GM23338 (cell line): ENCODE data around the gene E2F6. TPM values are rescaled to one million over a fixed set of nuclear protein-coding genes. Genes with fewer than 3 reads are reported as not detected.

Experiments
- ATAC-seq: fragments of 200-7000 bp; cut with Tn5 transposase; 3 replicates; pipeline ENCODE4 v1.9.1; 2020
- DNase-seq: peaks from one replicate; pipeline ENCODE4 v3.0.0-alpha.2; 2015; ENCODE audit warnings: low spot score
- H2AFZ ChIP-seq: fragments of 200-600 bp; sonication (generic); 2 replicates; pipeline ENCODE4 v1.8.0; 2016; ENCODE audit warnings: antibody characterized with exemption, mild to moderate bottlenecking, moderate library complexity
- H3F3A ChIP-seq: fragments of 200-600 bp; sonication (generic); replicated peaks from 2 replicates; pipeline ENCODE4 v1.8.0; 2017; ENCODE audit warnings: antibody characterized with exemption, mixed run types, low read depth
- H3K27ac ChIP-seq: fragments of 200-600 bp; sonication (generic); 2 replicates; pipeline ENCODE4 v1.6.1; 2016; ENCODE audit warnings: low read depth
- H3K27me3 ChIP-seq: fragments of 200-600 bp; sonication (generic); 2 replicates; pipeline ENCODE4 v1.8.0; 2016; ENCODE audit warnings: mild to moderate bottlenecking, mixed run types, moderate library complexity; ENCODE audit not compliant: insufficient read depth
- H3K36me3 ChIP-seq: fragments of 200-600 bp; sonication (generic); 2 replicates; pipeline ENCODE4 v1.8.0; 2016; ENCODE audit warnings: mild to moderate bottlenecking; ENCODE audit not compliant: insufficient read depth
- H3K4me1 ChIP-seq: fragments of 200-600 bp; sonication (generic); 2 replicates; pipeline ENCODE4 v1.8.0; 2016; ENCODE audit warnings: mild to moderate bottlenecking, moderate library complexity; ENCODE audit not compliant: insufficient read depth
- H3K4me2 ChIP-seq: fragments of 200-600 bp; sonication (generic); 2 replicates; pipeline ENCODE4 v1.7.1; 2017; ENCODE audit warnings: mixed run types
- H3K4me3 ChIP-seq: fragments of 200-600 bp; sonication (generic); 2 replicates; pipeline ENCODE4 v1.6.1; 2016; ENCODE audit warnings: mixed run types
- H3K79me2 ChIP-seq: fragments of 200-600 bp; sonication (generic); replicated peaks from 2 replicates; pipeline ENCODE4 v1.8.0; 2017; ENCODE audit warnings: mild to moderate bottlenecking; ENCODE audit not compliant: insufficient read depth
- H3K9me2 ChIP-seq: fragments of 200-600 bp; sonication (generic); 2 replicates; pipeline ENCODE4 v1.8.0; 2017; ENCODE audit not compliant: insufficient read depth
- H4K20me1 ChIP-seq: fragments of 200-600 bp; sonication (generic); replicated peaks from 2 replicates; pipeline ENCODE4 v1.8.0; 2017; ENCODE audit warnings: mild to moderate bottlenecking; ENCODE audit not compliant: insufficient read depth
- H3K27ac Mint-ChIP-seq: 2 replicates; pipeline ENCODE4 v1.8.0; 2020; ENCODE audit warnings: inconsistent platforms, mild to moderate bottlenecking, moderate library complexity, mixed read lengths
- H3K27me3 Mint-ChIP-seq: 3 replicates; pipeline ENCODE4 v1.8.0; 2022; ENCODE audit warnings: low read depth, mild to moderate bottlenecking, moderate library complexity, mixed read lengths, inconsistent platforms; ENCODE audit not compliant: insufficient read depth, poor library complexity
- H3K36me3 Mint-ChIP-seq: 3 replicates; pipeline ENCODE4 v1.8.0; 2021; ENCODE audit warnings: low read depth, mild to moderate bottlenecking, inconsistent platforms, moderate library complexity, mixed read lengths
- H3K4me1 Mint-ChIP-seq: 3 replicates; pipeline ENCODE4 v1.8.0; 2020; ENCODE audit warnings: mild to moderate bottlenecking, inconsistent platforms, mixed read lengths
- H3K4me3 Mint-ChIP-seq: 3 replicates; pipeline ENCODE4 v1.8.0; 2021; ENCODE audit warnings: moderate library complexity, mild to moderate bottlenecking, inconsistent platforms, mixed read lengths
- H3K9me3 Mint-ChIP-seq: 3 replicates; pipeline ENCODE4 v1.8.0; 2020; ENCODE audit warnings: moderate library complexity, mild to moderate bottlenecking, inconsistent platforms, mixed read lengths
- CREB1 ChIP-seq: fragments of 250-450 bp; sonication (Bioruptor Pico); IDR thresholded peaks from 2 replicates; pipeline ENCODE4 v1.5.0; 2020; ENCODE audit warnings: low read depth, mild to moderate bottlenecking, moderate library complexity
- CTCF ChIP-seq, 2 experiments: fragments of 200-600 bp in 1 of 2; sonication (generic) in 1 of 2; conservative IDR thresholded peaks; 2 replicates each; pipeline versions ENCODE4 v1.5.1 to v1.6.1; 2016 to 2017; ENCODE audit warnings: antibody characterized with exemption in 2 of 2, low read depth in 2 of 2, mild to moderate bottlenecking in 2 of 2, moderate library complexity in 1 of 2
- ETS1 ChIP-seq: IDR thresholded peaks from 2 replicates; pipeline ENCODE4 v1.6.1; 2016; ENCODE audit warnings: antibody characterized with exemption
- EZH2 ChIP-seq: fragments of 200-600 bp; sonication (generic); IDR thresholded peaks from one replicate; pipeline ENCODE4 v1.8.0; 2017; ENCODE audit warnings: antibody characterized with exemption, mild to moderate bottlenecking, low read depth; ENCODE audit not compliant: unreplicated experiment
- EZH2phosphoT487 ChIP-seq: fragments of 200-600 bp; sonication (generic); IDR thresholded peaks from one replicate; pipeline ENCODE4 v1.8.1; 2018; ENCODE audit warnings: antibody characterized with exemption; ENCODE audit not compliant: unreplicated experiment
- JUNB ChIP-seq: IDR thresholded peaks from one replicate; pipeline ENCODE4 v1.6.1; 2016; ENCODE audit warnings: antibody characterized with exemption; ENCODE audit not compliant: unreplicated experiment
- REST ChIP-seq: IDR thresholded peaks from one replicate; pipeline ENCODE4 v1.6.1; 2018; ENCODE audit warnings: antibody characterized with exemption; ENCODE audit not compliant: unreplicated experiment
- STAT1 ChIP-seq: IDR thresholded peaks from one replicate; pipeline ENCODE4 v1.6.1; 2016; ENCODE audit warnings: antibody characterized with exemption; ENCODE audit not compliant: unreplicated experiment
- ZNF114 ChIP-seq: fragments of 250-450 bp; sonication (Bioruptor Pico); IDR thresholded peaks from 2 replicates; pipeline ENCODE4 v1.5.0; 2020; ENCODE audit warnings: mild to moderate bottlenecking, moderate library complexity
- ZNF462 ChIP-seq: fragments of 250-450 bp; sonication (Bioruptor Pico); IDR thresholded peaks from 2 replicates; pipeline ENCODE4 v1.5.0; 2020; ENCODE audit warnings: mild to moderate bottlenecking, moderate library complexity
- polyA plus RNA-seq: library from polyadenylated mRNA; unstranded; fragments of >200 nt; fragmentation: Nextera tagmentation; extraction: Ambion mirVana; gene quantifications from 2 replicates; pipeline ENCODE4 v1.2.1, GENCODE V29; 2016
- total RNA-seq: library from RNA; depleted of rRNA; stranded (reverse); fragments of >200 nt; shearing (Covaris generic); gene quantifications from 2 replicates; pipeline ENCODE4 v1.2.3, GENCODE V29; 2014

Gene E2F6
- total and polyA plus RNA-seq, 2 experiments from 2014 or later: 16.9 to 20.7 TPM

- no peaks in the 10 kb centered on the region; the same call in 2 of the 3 replicates for H3K36me3 Mint-ChIP-seq
- no peak for ATAC-seq
- TF ChIP-seq ZNF114 (CRISPR knock-in tag): no peak
- no peak for TF ChIP-seq ZNF462 (CRISPR knock-in tag)
- no peak for TF ChIP-seq ETS1
- no peak for TF ChIP-seq JUNB
- TF ChIP-seq CTCF (conservative IDR thresholded peaks at IDR 0.05; ENCODE audit: low read depth in 2 of 2): no peak
- no peak for TF ChIP-seq REST
- TF ChIP-seq STAT1: no peak
- TF ChIP-seq CREB1 (CRISPR knock-in tag): no peak
- TF ChIP-seq EZH2: no peak
- no peak for TF ChIP-seq EZH2phosphoT487
Observed at GRCh38 chr2:11396467-11397445, 69.2 kb downstream of the E2F6 start.

More at GRCh38 chr2:11396467-11397445, 69.2 kb downstream of the E2F6 start:
- no peak overlapping the region for H2AFZ ChIP-seq
- no peak overlapping the region for H3K4me3 ChIP-seq
- Mint-ChIP-seq H3K9me3 (no peaks in the 10 kb centered on the region), H3K4me3 (no peak overlapping the region), H3K27me3 (no peaks in the 10 kb centered on the region), H3K4me1 (peaks cover 12% of the 10 kb centered on the region), H3K27ac (no peak overlapping the region)
- no peaks in the 10 kb centered on the region for H3K79me2 ChIP-seq
- H3K36me3 ChIP-seq: no peaks in the 10 kb centered on the region
- H3K4me1 ChIP-seq: peaks cover 12% of the 10 kb centered on the region
- no peaks in the 10 kb centered on the region for H3K27me3 ChIP-seq
- no peak overlapping the region for H3K4me2 ChIP-seq
- no peak for DNase-seq
- H3K27ac ChIP-seq: no peak overlapping the region
- no peaks in the 10 kb centered on the region for H4K20me1 ChIP-seq
- no peaks in the 10 kb centered on the region for H3K9me2 ChIP-seq
- no peaks in the 10 kb centered on the region for H3F3A ChIP-seq
